DOHH2 (cell line): Measurements from ENCODE around the gene PLA2G10.

ENCODE experiments used
- H3F3A ChIP-seq: fragments of 200-600 bp; sonication (generic), shearing (Covaris generic); 2 replicates; pipeline ENCODE4 v1.6.0; 2016; ENCODE audit warnings: antibody characterized with exemption, mild to moderate bottlenecking; ENCODE audit not compliant: control insufficient read depth, insufficient read depth
- H3K27ac ChIP-seq: fragments of 200-600 bp; sonication (generic); 2 replicates; pipeline ENCODE4 v1.5.1; 2014; ENCODE audit warnings: low read depth, mild to moderate bottlenecking, low read length, moderate library complexity
- H3K27me3 ChIP-seq: fragments of 200-600 bp; sonication (generic); 2 replicates; pipeline ENCODE4 v1.6.1; 2014; ENCODE audit warnings: mild to moderate bottlenecking, low read length, mixed read lengths; ENCODE audit not compliant: control insufficient read depth
- H3K36me3 ChIP-seq: fragments of 200-600 bp; sonication (generic); 2 replicates; pipeline ENCODE4 v1.6.1; 2014; ENCODE audit warnings: mild to moderate bottlenecking, low read length, moderate library complexity, mixed read lengths; ENCODE audit not compliant: control insufficient read depth
- H3K4me1 ChIP-seq: fragments of 200-600 bp; sonication (generic); 2 replicates; pipeline ENCODE4 v1.6.1; 2014; ENCODE audit warnings: mild to moderate bottlenecking, low read length, mixed read lengths; ENCODE audit not compliant: control insufficient read depth
- H3K4me2 ChIP-seq: fragments of 200-600 bp; sonication (generic); 2 replicates; pipeline ENCODE4 v1.6.0; 2014; ENCODE audit warnings: mild to moderate bottlenecking, low read length, moderate library complexity
- H3K4me3 ChIP-seq: fragments of 200-600 bp; sonication (generic); 2 replicates; pipeline ENCODE4 v1.5.1; 2014; ENCODE audit warnings: mild to moderate bottlenecking, low read length, mixed read lengths
- H3K79me2 ChIP-seq: fragments of 200-600 bp; sonication (generic); 2 replicates; pipeline ENCODE4 v1.6.1; 2014; ENCODE audit warnings: mild to moderate bottlenecking, low read length, mixed read lengths; ENCODE audit not compliant: control insufficient read depth
- H3K9me2 ChIP-seq: fragments of 200-600 bp; sonication (generic); replicated peaks from 2 replicates; pipeline ENCODE4 v1.6.1; 2014; ENCODE audit warnings: mild to moderate bottlenecking, low read length, mixed read lengths; ENCODE audit not compliant: control insufficient read depth
- H3K9me3 ChIP-seq: fragments of 200-600 bp; sonication (generic); 2 replicates; pipeline ENCODE4 v1.6.1; 2014; ENCODE audit warnings: antibody characterized with exemption, low read length, mixed read lengths; ENCODE audit not compliant: control insufficient read depth, insufficient read depth
- H4K20me1 ChIP-seq: fragments of 200-600 bp; sonication (generic); 2 replicates; pipeline ENCODE4 v1.6.0; 2014; ENCODE audit warnings: low read depth, mild to moderate bottlenecking, antibody characterized with exemption, low read length, moderate library complexity; ENCODE audit not compliant: control insufficient read depth, insufficient read depth
- CTCF ChIP-seq: fragments of 200-600 bp; sonication (generic); IDR thresholded peaks from one replicate; pipeline ENCODE4 v1.5.1; 2014; ENCODE audit warnings: antibody characterized with exemption, mild to moderate bottlenecking, low read depth, low read length; ENCODE audit not compliant: poor library complexity, severe bottlenecking
- EZH2phosphoT487 ChIP-seq: fragments of 200-600 bp; sonication (generic); IDR thresholded peaks from 2 replicates; pipeline ENCODE4 v1.6.1; 2017; ENCODE audit warnings: borderline replicate concordance, mild to moderate bottlenecking, antibody characterized with exemption, low read length, moderate library complexity, mixed read lengths

PLA2G10 gene

GRCh38 chr16:14678748-14679497 is 15.2 kb downstream of the PLA2G10 start:
- Histone ChIP-seq H3K27ac (no peak overlapping the region), H3K4me3 (no peak overlapping the region), H3K9me3 (no peaks in the 10 kb centered on the region), H3F3A (no peaks in the 10 kb centered on the region), H3K27me3 (no peaks in the 10 kb centered on the region), H3K9me2 (no peaks in the 10 kb centered on the region), H3K79me2 (no peaks in the 10 kb centered on the region), H3K4me2 (no peak overlapping the region), H4K20me1 (no peaks in the 10 kb centered on the region), H3K4me1 (peaks cover 26% of the 10 kb centered on the region), H3K36me3 (no peaks in the 10 kb centered on the region)
- TF ChIP-seq CTCF (no peak), EZH2phosphoT487 (no peak)

- Histone ChIP-seq H3K4me2 (peak overlapping the region; percentile 31), H3K9me2 (no peaks in the 10 kb centered on the region), H3K4me3 (no peak overlapping the region; the same call in 1 of the 2 replicates), H3K9me3 (no peaks in the 10 kb centered on the region), H3F3A (peaks cover 3% of the 10 kb centered on the region), H3K79me2 (no peaks in the 10 kb centered on the region), H3K36me3 (no peaks in the 10 kb centered on the region), H3K27me3 (no peaks in the 10 kb centered on the region), H3K4me1 (peaks cover 39% of the 10 kb centered on the region), H3K27ac (no peak overlapping the region), H4K20me1 (no peaks in the 10 kb centered on the region)
- TF ChIP-seq EZH2phosphoT487: no peak
- TF ChIP-seq CTCF: no peak
Observed at GRCh38 chr16:14677627-14678026, 16.5 kb downstream of the PLA2G10 start.

- Histone ChIP-seq H3K4me1 (peaks cover 49% of the 10 kb centered on the region), H3K79me2 (no peaks in the 10 kb centered on the region), H3K9me2 (no peaks in the 10 kb centered on the region), H3K27ac (no peak overlapping the region), H3K9me3 (no peaks in the 10 kb centered on the region), H3K4me3 (no peak overlapping the region), H3K36me3 (no peaks in the 10 kb centered on the region), H3K4me2 (no peak overlapping the region), H3F3A (peaks cover 13% of the 10 kb centered on the region), H4K20me1 (no peaks in the 10 kb centered on the region), H3K27me3 (no peaks in the 10 kb centered on the region)
- no peak for TF ChIP-seq CTCF
- TF ChIP-seq EZH2phosphoT487: no peak
Observed at GRCh38 chr16:14676633-14677032, 17.5 kb downstream of the PLA2G10 start.
